Heart right ventricle (tissue), 16 donors: Measurements from ENCODE around the gene ASIC3. TPM values are rescaled to one million over a fixed set of nuclear protein-coding genes. Genes with fewer than 3 reads are reported as not detected.
A peak's percentile ranks its signal among the peaks of the same experiment; 100 is the strongest.

Experiments used
- ATAC-seq, 8 donors: fragments of 200-7000 bp; cut with Tn5 transposase; one replicate each; pipeline ENCODE4 v1.9.1; 2020; ENCODE audit warnings: mild to moderate bottlenecking in 8 of 8, moderate library complexity in 8 of 8, moderate number of reproducible peaks in 1 of 8
- DNase-seq, 2 donors: peaks; one replicate each; pipeline ENCODE4 v3.0.0-alpha.2; 2020
- H3K27ac ChIP-seq, 10 donors: fragments of 200-600 bp; sonication (generic) in 2 of 10; one replicate each; pipeline versions ENCODE4 v1.5.0 to v1.8.0; 2020 to 2022; ENCODE audit warnings: mild to moderate bottlenecking in 3 of 10
- H3K27me3 ChIP-seq, 7 donors: fragments of 200-600 bp; one replicate each; pipeline ENCODE4 v1.8.0; 2021 to 2022; ENCODE audit warnings: mild to moderate bottlenecking in 2 of 7
- H3K36me3 ChIP-seq, 9 donors: fragments of 200-600 bp; sonication (generic) in 1 of 9; one replicate each; pipeline versions ENCODE4 v1.5.0 to v1.8.0; 2020 to 2022; ENCODE audit warnings: mild to moderate bottlenecking in 2 of 9
- H3K4me1 ChIP-seq, 9 donors: fragments of 200-600 bp; sonication (generic) in 1 of 9; one replicate each; pipeline versions ENCODE4 v1.5.0 to v1.8.0; 2020 to 2022; ENCODE audit warnings: mild to moderate bottlenecking in 4 of 9
- H3K4me3 ChIP-seq, 10 donors: fragments of 200-600 bp; sonication (generic) in 2 of 10; one replicate each; pipeline versions ENCODE4 v1.5.0 to v1.8.0; 2020 to 2022; ENCODE audit warnings: mild to moderate bottlenecking in 7 of 10, moderate library complexity in 2 of 10
- H3K9me3 ChIP-seq, 11 donors: fragments of 200-600 bp in 10 of 11; sonication (generic) in 2 of 11; one replicate each; pipeline versions ENCODE4 v1.5.0 to v1.8.0; 2013 to 2022; ENCODE audit warnings: mild to moderate bottlenecking in 2 of 11, control low read depth in 1 of 11, moderate library complexity in 1 of 11
- WGBS, 2 donors: extraction: QIAGEN DNeasy Blood & Tissue Kit; methylation state at CpG; one replicate each; pipeline ENCODE4 v1.1.7; 2013; ENCODE audit warnings: inconsistent platforms in 1 of 2; 5-methylcytosine and 5-hydroxymethylcytosine counted together
- intact Hi-C, 10 donors: fragments of 100-400 bp; cut with DNase I; formaldehyde crosslinking; loops; one replicate each; pipeline versions ENCODE4 v1.11.1 to v1.14.2; 2022
- polyA plus RNA-seq, 2 donors: library from polyadenylated mRNA; stranded (reverse); fragments of 200-250 nt; gene quantifications; one replicate each; pipeline ENCODE4 v1.2.3, GENCODE V29; 2013
- total RNA-seq, 10 donors: library from RNA; stranded (reverse); fragmentation: NEBNext Ultra II Directional in 3 of 10; extraction: Animal tissue kit (Norgen Biotek cat#: 25700) in 3 of 10; gene quantifications; one replicate each; pipeline versions ENCODE4 v1.2.1 to v1.2.4, GENCODE V29; 2021 to 2023
- TF ChIP-seq, protein P1 (sequence below), 9 donors: fragments of 200-600 bp; sonication (generic) in 2 of 9; IDR thresholded peaks; one replicate each; pipeline versions ENCODE4 v1.5.0 to v1.8.0; 2021 to 2022; ENCODE audit warnings: antibody characterized with exemption in 9 of 9, mild to moderate bottlenecking in 5 of 9, moderate library complexity in 1 of 9
- donor health status: Arrhythmogenic right ventricular cardiomyopathy.
- donor health status: ischemic (EF 13 %, LVEDD 7.1; RV severe dilation, severe dysfunction).
- donor health status: healthy with polysubstance abuse.
- donor health status: DM: no; HTN: yes; CAD: no.
- donor health status: DM: no; HTN: no; CAD: no.
- donor health status: ischemic (EF 25% LVEDD 6.9; RV normal size, moderate dysfunction).
- donor health status: ischemic (EF 25% LVEDD 5.7; RV mildly dilated, moderate dysfunction).
- donor health status: healthy.
- donor health status: DM: yes; HTN: yes; CAD: no.
- donor health status: Ischemic cardiomyopathy.
- donor health status: ischemic (EF 35%, LVEDD 5.7; RV mildly dilated, moderate dysfunction).
- donor health status: nonischemic (EF 11% LVEDD 7.7; RV severe dilation, severe dysfunction).
- donor health status: DM: yes; HTN: yes; CAD: no.
- donor health status: PGD.
- donor health status: ischemic (EF 29% LVEDD 5.4; RV normal size, mild dysfunction).
- donor health status: nonischemic (EF 23%, LVEDD 6.1; RV moderate dilation, normal function).

The ASIC3 gene
- total and polyA plus RNA-seq, 12 donors, result 3.2 to 38.8 (median 5.6) TPM

DNA sequence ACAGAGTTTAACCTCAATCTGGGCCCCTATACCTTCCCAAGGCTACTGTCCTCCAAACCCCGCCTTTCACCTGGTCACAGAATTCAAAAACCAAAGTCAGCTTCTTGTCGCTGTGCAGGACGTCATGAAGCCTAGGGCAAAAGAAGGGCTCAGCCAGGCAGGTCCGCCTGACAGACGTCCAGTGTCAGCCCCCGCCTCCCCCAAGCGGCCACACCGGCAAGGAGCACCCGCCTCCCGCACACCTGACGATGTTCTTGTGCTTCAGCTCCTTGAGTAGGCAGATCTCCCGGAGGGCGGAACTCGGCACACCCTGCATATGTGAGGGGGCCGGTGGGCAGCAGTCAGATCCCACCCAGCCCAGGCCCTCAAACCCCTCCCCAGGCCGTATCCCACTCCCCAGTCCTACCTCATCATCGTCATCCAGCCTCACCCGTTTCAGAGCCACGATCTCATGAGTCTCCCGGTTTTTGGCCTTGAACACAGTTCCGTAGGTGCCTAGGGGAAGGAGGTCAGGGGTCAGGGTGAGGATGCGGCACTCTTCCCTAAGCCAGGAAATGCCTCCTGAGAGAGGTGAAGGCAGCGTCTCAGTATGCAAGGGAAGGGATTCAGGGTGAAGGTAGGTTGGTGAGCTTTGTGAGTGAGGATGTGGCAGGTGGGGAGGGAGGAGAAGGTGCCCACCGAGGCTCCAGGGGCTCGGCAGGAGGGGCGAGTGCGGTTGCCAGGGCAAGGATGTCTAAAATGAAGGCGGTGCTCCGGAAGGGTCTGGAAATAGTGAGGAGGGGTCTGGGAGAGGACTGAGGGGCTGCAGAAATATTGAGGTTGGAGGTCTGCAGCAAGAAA lies 8.6 kb downstream of the ASIC3 start:
- no peaks in the 10 kb centered on the region for H3K27me3 ChIP-seq
- DNase-seq (no peak), ATAC-seq (no peak)
- peaks cover 0 to 10% (median 0%) of the 10 kb centered on the region in 9 donors for H3K36me3 ChIP-seq
- WGBS, 2 donors, result 40 to 41% methylated on average over 29 of the region's 29 CpGs
- H3K27ac ChIP-seq, result peak overlapping the region in 1 of 10 donors; percentile 98
- H3K9me3 ChIP-seq, result no peaks in the 10 kb centered on the region
- H3K4me1 ChIP-seq, result peaks cover 26 to 42% (median 38%) of the 10 kb centered on the region in 9 donors
- intact Hi-C loops, result loop anchor here in 2 of 10 donors (2.0 to 10.0 kb wide), 2 partner anchors 26 to 58 kb away; no protein-coding TSS in a partner anchor
- TF ChIP-seq, protein P1, sequence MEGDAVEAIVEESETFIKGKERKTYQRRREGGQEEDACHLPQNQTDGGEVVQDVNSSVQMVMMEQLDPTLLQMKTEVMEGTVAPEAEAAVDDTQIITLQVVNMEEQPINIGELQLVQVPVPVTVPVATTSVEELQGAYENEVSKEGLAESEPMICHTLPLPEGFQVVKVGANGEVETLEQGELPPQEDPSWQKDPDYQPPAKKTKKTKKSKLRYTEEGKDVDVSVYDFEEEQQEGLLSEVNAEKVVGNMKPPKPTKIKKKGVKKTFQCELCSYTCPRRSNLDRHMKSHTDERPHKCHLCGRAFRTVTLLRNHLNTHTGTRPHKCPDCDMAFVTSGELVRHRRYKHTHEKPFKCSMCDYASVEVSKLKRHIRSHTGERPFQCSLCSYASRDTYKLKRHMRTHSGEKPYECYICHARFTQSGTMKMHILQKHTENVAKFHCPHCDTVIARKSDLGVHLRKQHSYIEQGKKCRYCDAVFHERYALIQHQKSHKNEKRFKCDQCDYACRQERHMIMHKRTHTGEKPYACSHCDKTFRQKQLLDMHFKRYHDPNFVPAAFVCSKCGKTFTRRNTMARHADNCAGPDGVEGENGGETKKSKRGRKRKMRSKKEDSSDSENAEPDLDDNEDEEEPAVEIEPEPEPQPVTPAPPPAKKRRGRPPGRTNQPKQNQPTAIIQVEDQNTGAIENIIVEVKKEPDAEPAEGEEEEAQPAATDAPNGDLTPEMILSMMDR (IDR thresholded peaks at IDR 0.05), result no peak
- peak overlapping the region; percentile 7 to 95 (median 74) for H3K4me3 ChIP-seq

DNA sequence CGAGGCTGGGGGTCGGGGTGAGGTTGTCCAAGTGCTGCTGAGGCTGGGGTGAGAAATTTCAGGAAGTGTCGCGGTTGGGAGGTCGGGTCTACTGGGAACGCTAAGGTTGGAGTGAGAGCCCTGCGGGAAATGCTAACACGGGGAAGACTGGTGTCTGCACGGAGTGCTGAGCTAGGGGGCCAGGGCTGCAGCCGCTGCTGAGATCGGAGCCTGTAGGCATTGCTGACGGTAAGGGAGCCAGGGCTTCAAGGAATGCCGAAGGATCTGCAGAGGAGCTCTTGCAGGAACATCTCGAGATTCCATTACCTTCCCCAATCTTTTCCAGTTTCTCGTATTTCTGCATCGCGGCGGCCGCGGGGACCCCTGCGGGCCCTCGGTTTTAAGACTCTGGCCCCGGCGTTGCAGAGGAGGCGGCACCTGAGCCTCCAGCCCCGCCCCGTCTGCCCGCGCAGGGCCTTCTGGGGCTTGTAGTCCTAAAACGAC lies 9.2 kb downstream of the ASIC3 start, which contains the start of gene CDK5:
TSS of gene CDK5 (minus strand) at position 392 of the 483 bp plus-strand sequence. CDS start at position 343, 49 bp downstream.
- no peaks in the 10 kb centered on the region for H3K27me3 ChIP-seq
- peak within 1 kb of the TSS; percentile 22 to 95 (median 88) for H3K4me3 ChIP-seq
- H3K36me3 ChIP-seq, result peaks cover 0 to 12% (median 0%) of the 10 kb centered on the region in 9 donors
- WGBS, 2 donors, result 0 to 1% methylated on average over 30 of the region's 30 CpGs
- H3K4me1 ChIP-seq, result peaks cover 30 to 49% (median 45%) of the 10 kb centered on the region in 9 donors
- intact Hi-C loops, result loop anchor here in 2 of 10 donors (2.0 to 10.0 kb wide), 2 partner anchors 27 to 57 kb away; no protein-coding TSS in a partner anchor
- no peaks in the 10 kb centered on the region for H3K9me3 ChIP-seq
- H3K27ac ChIP-seq, result peak within 1 kb of the TSS; percentile 94 to 98 (median 97)
- ATAC-seq, result peak in 5 of 8 donors; percentile 0 to 1 (median 1)
- no peak for DNase-seq
- TF ChIP-seq, protein P1 (IDR thresholded peaks at IDR 0.05), result no peak

DNA sequence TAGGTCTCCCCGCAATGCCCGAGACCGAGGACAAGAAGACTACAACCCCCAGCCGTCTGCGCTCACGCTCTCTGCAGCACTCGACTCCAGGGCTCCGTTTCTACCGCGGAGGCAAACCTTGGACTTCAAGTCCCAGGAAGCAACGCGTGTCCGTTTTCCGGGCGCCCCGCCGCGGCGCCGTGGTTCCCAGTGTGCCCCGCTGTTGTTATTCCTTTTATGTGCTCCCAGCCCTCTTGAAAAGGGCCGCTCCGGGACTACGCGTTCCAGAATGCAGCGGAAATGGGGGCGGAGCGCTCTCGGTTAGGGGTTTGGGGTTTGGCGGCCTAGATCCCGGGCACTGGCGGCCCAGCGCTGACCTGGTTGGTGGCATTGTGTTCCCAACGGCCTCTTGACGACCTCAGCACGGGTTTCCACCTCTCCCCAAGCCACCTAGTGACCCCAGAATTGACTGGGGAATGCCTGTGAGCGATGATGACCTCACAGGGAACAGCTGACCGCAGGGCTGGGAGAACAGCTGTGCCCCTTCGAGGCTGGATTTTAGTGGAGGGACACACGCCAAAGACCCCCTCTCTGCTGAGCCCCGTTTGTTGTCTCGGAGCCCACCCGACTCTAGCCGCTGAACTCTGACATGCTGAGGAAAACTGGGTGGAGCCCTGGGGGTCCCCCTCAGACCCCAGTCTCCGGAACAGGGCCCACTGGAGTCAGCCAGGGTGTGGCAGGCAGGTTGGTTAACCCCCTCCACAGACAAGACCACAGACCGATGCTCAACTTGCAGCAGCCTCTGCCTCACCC lies 9.9 kb downstream of the ASIC3 start:
- 1 to 2% methylated on average over 46 of the region's 46 CpGs for whole genome bisulfite sequencing, 2 donors
- H3K27me3 ChIP-seq, result no peaks in the 10 kb centered on the region
- H3K4me3 ChIP-seq, result peak overlapping the region; percentile 22 to 95 (median 88)
- H3K27ac ChIP-seq, result peak overlapping the region; percentile 94 to 98 (median 97)
- DNase-seq (peak; percentile 98 to 99), ATAC-seq (peak; percentile 89 to 93 (median 90))
- H3K9me3 ChIP-seq, result no peaks in the 10 kb centered on the region
- H3K36me3 ChIP-seq, result peaks cover 0 to 12% (median 0%) of the 10 kb centered on the region in 9 donors
- intact Hi-C loops, result loop anchor here in 7 of 10 donors (1.0 to 10.0 kb wide), 6 partner anchors 23 to 57 kb away; partner anchors contain the start of genes FASTK (in 5 of the 7), ABCB8 (in 2 of the 7) and AGAP3 (in 1 of the 7)
- H3K4me1 ChIP-seq, result peaks cover 33 to 55% (median 50%) of the 10 kb centered on the region in 9 donors
- TF ChIP-seq, protein P1 (IDR thresholded peaks at IDR 0.05), result peak in 1 of 9 donors; percentile 18
